Fibroblast of pulmonary artery (primary cell): ENCODE data around the gene PIK3CD.
A peak's percentile ranks its signal among the peaks of the same experiment; 100 is the strongest.

Experiments used
- DNase-seq: peaks from one replicate; pipeline ENCODE4 v3.0.0-alpha.2; 2010; ENCODE audit warnings: low read depth
- H3K4me3 ChIP-seq: replicated peaks from 2 replicates; pipeline ENCODE4 v1.5.1; 2011; ENCODE audit warnings: low read depth, mild to moderate bottlenecking, control low read depth, low read length, moderate library complexity
- CTCF ChIP-seq: IDR thresholded peaks from 2 replicates; pipeline ENCODE4 v1.5.1; 2011; ENCODE audit warnings: mild to moderate bottlenecking, control low read depth, low read length, inconsistent platforms; ENCODE audit errors: missing control alignments

PIK3CD gene

GRCh38 chr1:9720785-9721605, 69.5 kb downstream of the PIK3CD start:
- TF ChIP-seq CTCF, result no peak

DNA sequence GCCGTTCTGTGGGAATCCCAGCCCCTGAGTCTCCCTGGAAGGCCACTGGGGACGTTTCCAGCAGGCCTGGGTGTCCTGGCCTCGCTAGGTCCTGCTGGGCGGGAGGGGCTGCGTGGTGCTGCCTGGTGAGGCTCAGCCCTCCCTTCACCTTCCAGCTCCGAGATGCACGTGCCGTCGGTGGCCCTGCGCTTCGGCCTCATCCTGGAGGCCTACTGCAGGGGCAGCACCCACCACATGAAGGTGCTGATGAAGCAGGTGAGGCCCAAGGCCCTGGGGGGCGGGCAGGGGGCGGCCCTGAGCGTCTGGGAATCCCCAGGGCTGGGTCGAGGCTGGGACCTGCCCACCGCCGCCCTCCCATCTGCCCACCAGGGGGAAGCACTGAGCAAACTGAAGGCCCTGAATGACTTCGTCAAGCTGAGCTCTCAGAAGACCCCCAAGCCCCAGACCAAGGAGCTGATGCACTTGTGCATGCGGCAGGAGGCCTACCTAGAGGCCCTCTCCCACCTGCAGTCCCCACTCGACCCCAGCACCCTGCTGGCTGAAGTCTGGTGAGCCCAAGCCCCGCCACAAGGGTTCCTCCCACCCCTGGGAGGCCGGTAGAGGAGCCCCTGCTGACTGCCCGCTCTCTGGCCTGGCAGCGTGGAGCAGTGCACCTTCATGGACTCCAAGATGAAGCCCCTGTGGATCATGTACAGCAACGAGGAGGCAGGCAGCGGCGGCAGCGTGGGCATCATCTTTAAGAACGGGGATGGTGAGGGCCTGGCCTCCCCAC, 70.3 kb downstream of the PIK3CD start:
- peak; percentile 32 for DNase-seq
- TF ChIP-seq CTCF, result peak; percentile 58
- no peak overlapping the region for H3K4me3 ChIP-seq

More at GRCh38 chr1:9720785-9721605, 69.5 kb downstream of the PIK3CD start:
- H3K4me3 ChIP-seq, result no peak overlapping the region
- DNase-seq, result no peak

DNA sequence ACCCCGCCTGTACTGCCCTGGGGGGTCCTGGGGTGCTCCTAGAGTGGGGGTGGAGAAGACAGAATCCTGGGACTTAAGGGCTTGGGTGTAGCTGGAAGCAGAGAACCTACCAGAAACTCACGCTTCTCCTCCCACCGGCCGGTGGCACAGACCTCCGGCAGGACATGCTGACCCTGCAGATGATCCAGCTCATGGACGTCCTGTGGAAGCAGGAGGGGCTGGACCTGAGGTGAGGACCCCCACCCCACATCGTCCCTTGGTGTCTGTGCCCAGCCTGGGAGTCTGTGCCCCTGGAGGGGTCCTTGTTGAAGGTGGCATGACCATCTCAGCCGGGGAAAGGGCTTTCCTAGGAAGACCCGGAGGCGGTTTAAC, 70.8 kb downstream of the PIK3CD start:
- no peak for DNase-seq
- no peak for TF ChIP-seq CTCF
- no peak overlapping the region for H3K4me3 ChIP-seq

DNA sequence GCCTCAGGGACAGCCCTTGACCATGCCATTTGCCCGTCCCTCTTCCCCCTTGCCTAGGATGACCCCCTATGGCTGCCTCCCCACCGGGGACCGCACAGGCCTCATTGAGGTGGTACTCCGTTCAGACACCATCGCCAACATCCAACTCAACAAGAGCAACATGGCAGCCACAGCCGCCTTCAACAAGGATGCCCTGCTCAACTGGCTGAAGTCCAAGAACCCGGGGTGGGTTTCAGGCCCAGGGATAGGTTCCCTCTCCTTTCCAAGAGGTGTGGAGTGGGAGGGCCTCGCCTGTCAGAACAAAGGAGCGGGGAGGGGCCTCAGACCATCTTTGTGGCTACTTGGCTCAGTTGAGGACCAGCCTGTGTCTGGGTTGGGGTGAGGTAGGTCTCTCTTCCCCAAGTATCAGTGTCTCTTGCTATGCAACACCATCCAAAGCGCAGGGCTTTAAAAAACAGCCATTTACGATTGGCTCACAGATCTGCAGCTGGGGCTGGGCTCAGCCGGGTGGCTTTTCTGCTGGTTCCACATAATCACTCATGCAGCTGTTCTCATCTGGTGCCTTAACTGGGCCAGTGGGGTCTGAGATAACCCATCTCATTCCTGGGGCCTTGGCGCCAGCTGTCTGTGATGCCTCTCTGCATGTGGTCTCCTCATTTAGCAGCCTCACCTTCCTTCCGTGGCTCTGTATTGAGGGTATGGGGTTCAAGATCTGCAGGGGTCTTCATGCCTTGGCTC, 71.7 kb downstream of the PIK3CD start:
- TF ChIP-seq CTCF, result no peak
- H3K4me3 ChIP-seq, result no peak overlapping the region
- no peak for DNase-seq

DNA sequence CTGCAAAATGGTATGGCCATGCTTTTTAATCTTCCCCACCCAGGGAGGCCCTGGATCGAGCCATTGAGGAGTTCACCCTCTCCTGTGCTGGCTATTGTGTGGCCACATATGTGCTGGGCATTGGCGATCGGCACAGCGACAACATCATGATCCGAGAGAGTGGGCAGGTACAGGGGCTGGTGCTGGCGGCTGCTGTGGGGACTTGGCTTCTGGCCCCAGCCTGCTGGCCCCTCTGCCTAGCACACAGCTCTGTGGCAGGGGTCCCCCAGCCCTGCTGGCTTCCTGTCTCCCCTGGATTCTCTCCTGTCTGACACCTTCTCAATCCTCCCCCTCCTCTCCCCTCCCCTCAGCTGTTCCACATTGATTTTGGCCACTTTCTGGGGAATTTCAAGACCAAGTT, 72.4 kb downstream of the PIK3CD start:
- DNase-seq, result no peak
- TF ChIP-seq CTCF, result no peak
- no peak overlapping the region for H3K4me3 ChIP-seq

GRCh38 chr1:9724706-9725476, 73.4 kb downstream of the PIK3CD start:
- H3K4me3 ChIP-seq, result no peak overlapping the region
- peak; percentile 87 for TF ChIP-seq CTCF
- peak; percentile 62 for DNase-seq
